CD14-positive monocyte (primary cell): Measurements from ENCODE around the gene PSMB8. TPM values are rescaled to one million over a fixed set of nuclear protein-coding genes. Genes with fewer than 3 reads are reported as not detected.
A peak's percentile ranks its signal among the peaks of the same experiment; 100 is the strongest.

Source experiments
- DNase-seq, 3 donors: peaks; one replicate each; pipeline ENCODE4 v3.0.0-alpha.2; 2011 to 2022
- H2AFZ ChIP-seq: 2 replicates; pipeline ENCODE4 v1.6.0; 2012; ENCODE audit warnings: mild to moderate bottlenecking, low read depth, low read length, inconsistent platforms; ENCODE audit not compliant: insufficient read depth, poor library complexity, severe bottlenecking
- H3K27ac ChIP-seq, 2 donors: 1 replicate in 1 of 2; 2 replicates in 1 of 2; pipeline ENCODE4 v1.5.1; 2012 to 2013; ENCODE audit warnings: low read length in 2 of 2, control low read depth in 1 of 2, inconsistent platforms in 1 of 2, low read depth in 1 of 2, mild to moderate bottlenecking in 1 of 2
- H3K27me3 ChIP-seq, 2 donors: one replicate each; pipeline versions ENCODE4 v1.6.0 to v1.6.1; 2011 to 2013; ENCODE audit warnings: low read length in 2 of 2; ENCODE audit not compliant: control insufficient read depth in 2 of 2, insufficient read depth in 2 of 2
- H3K36me3 ChIP-seq, 2 donors: replicated peaks in 1 of 2; 1 replicate in 1 of 2; 2 replicates in 1 of 2; pipeline versions ENCODE4 v1.5.1 to v1.6.1; 2012 to 2013; ENCODE audit warnings: low read length in 2 of 2, control low read depth in 1 of 2, inconsistent platforms in 1 of 2, mild to moderate bottlenecking in 1 of 2; ENCODE audit not compliant: insufficient read depth in 2 of 2, control insufficient read depth in 1 of 2
- H3K4me1 ChIP-seq, 2 donors: 1 replicate in 1 of 2; 2 replicates in 1 of 2; pipeline versions ENCODE4 v1.5.1 to v1.6.1; 2012 to 2013; ENCODE audit warnings: low read length in 2 of 2, control low read depth in 1 of 2, inconsistent platforms in 1 of 2, mild to moderate bottlenecking in 1 of 2, moderate library complexity in 1 of 2; ENCODE audit not compliant: insufficient read depth in 2 of 2, control insufficient read depth in 1 of 2
- H3K4me2 ChIP-seq: replicated peaks from 2 replicates; pipeline ENCODE3; 2012; ENCODE audit warnings: low read length, moderate library complexity, mild to moderate bottlenecking; ENCODE audit not compliant: poor library complexity, severe bottlenecking; ENCODE audit errors: extremely low read depth
- H3K4me3 ChIP-seq, 3 experiments: fragments of 200-600 bp in 1 of 3; sonication (generic) in 1 of 3; replicated peaks in 1 of 3; 1 replicate in 2 of 3; 2 replicates in 1 of 3; pipeline ENCODE4 v1.5.1; 2011 to 2013; ENCODE audit warnings: low read length in 3 of 3, mild to moderate bottlenecking in 3 of 3, control low read depth in 2 of 3, low read depth in 2 of 3, inconsistent platforms in 1 of 3, moderate library complexity in 1 of 3
- H3K79me2 ChIP-seq: 2 replicates; pipeline ENCODE4 v1.6.0; 2012; ENCODE audit warnings: mild to moderate bottlenecking, control low read depth, inconsistent platforms, low read length, moderate library complexity; ENCODE audit not compliant: insufficient read depth
- H3K9ac ChIP-seq: 2 replicates; pipeline ENCODE4 v1.6.0; 2017; ENCODE audit warnings: low read length, mild to moderate bottlenecking; ENCODE audit not compliant: insufficient read depth, poor library complexity, severe bottlenecking
- H3K9me3 ChIP-seq, 2 donors: replicated peaks in 1 of 2; 1 replicate in 1 of 2; 2 replicates in 1 of 2; pipeline versions ENCODE4 v1.5.1 to v1.6.1; 2012 to 2013; ENCODE audit warnings: low read length in 2 of 2, control low read depth in 1 of 2; ENCODE audit not compliant: control insufficient read depth in 1 of 2, insufficient read depth in 1 of 2
- H4K20me1 ChIP-seq: 2 replicates; pipeline ENCODE4 v1.6.0; 2012; ENCODE audit warnings: mild to moderate bottlenecking, low read length, control low read depth, moderate library complexity; ENCODE audit not compliant: insufficient read depth
- H3K27ac Mint-ChIP-seq, 7 donors: one replicate each; pipeline ENCODE4 v1.8.0; 2020; ENCODE audit warnings: mild to moderate bottlenecking in 7 of 7, mixed read lengths in 7 of 7, moderate library complexity in 6 of 7, inconsistent platforms in 2 of 7
- H3K27me3 Mint-ChIP-seq, 3 donors: one replicate each; pipeline ENCODE4 v1.8.0; 2021 to 2022; ENCODE audit warnings: low read depth in 3 of 3, mild to moderate bottlenecking in 3 of 3, mixed read lengths in 3 of 3, moderate library complexity in 3 of 3, inconsistent platforms in 1 of 3
- H3K36me3 Mint-ChIP-seq, 2 donors: one replicate each; pipeline ENCODE4 v1.8.0; 2020; ENCODE audit warnings: mixed read lengths in 2 of 2, inconsistent platforms in 1 of 2, mild to moderate bottlenecking in 1 of 2
- H3K4me1 Mint-ChIP-seq: one replicate; pipeline ENCODE4 v1.8.0; 2020; ENCODE audit warnings: mild to moderate bottlenecking, mixed read lengths
- H3K4me3 Mint-ChIP-seq, 2 donors: one replicate each; pipeline ENCODE4 v1.8.0; 2020; ENCODE audit warnings: mild to moderate bottlenecking in 2 of 2, mixed read lengths in 2 of 2, moderate library complexity in 1 of 2
- H3K9me3 Mint-ChIP-seq, 7 donors: one replicate each; pipeline ENCODE4 v1.8.0; 2020 to 2022; ENCODE audit warnings: mixed read lengths in 7 of 7, mild to moderate bottlenecking in 6 of 7, moderate library complexity in 6 of 7, inconsistent platforms in 2 of 7
- CTCF ChIP-seq: fragments of 200-600 bp; IDR thresholded peaks from one replicate; pipeline ENCODE4 v1.8.0; 2022; ENCODE audit warnings: antibody characterized with exemption, mild to moderate bottlenecking
- WGBS: methylation state at CpG from one replicate; pipeline ENCODE4 v1.1.5; 2013; ENCODE audit warnings: missing lambda C conversion rate; ENCODE audit not compliant: insufficient coverage; 5-methylcytosine and 5-hydroxymethylcytosine counted together
- intact Hi-C, 2 donors: fragments of 100-400 bp; cut with micrococcal nuclease; formaldehyde crosslinking; loops; one replicate each; pipeline versions ENCODE4 v1.15.0 to v1.15.1; 2023
- polyA plus RNA-seq, 3 donors: library from polyadenylated mRNA; depleted of rRNA in 1 of 3; unstranded in 2 of 3; stranded (reverse) in 1 of 3; fragments of 300-500 nt in 2 of 3; fragments of >200 nt in 1 of 3; fragmentation: Illumina TruSeq in 2 of 3; gene quantifications; 1 replicate in 2 of 3; 2 replicates in 1 of 3; pipeline ENCODE4 v1.2.3, GENCODE V29; 2012 to 2021

Gene PSMB8
- polyA plus RNA-seq, 3 donors, result 164 to 534 (median 487) TPM

GRCh38 chr6:32794510-32794909 lies 49.3 kb downstream of the PSMB8 start:
- peak overlapping the region; percentile 69 to 77 for H3K27ac ChIP-seq

GRCh38 chr6:32792901-32793435 lies 50.9 kb downstream of the PSMB8 start:
- intact Hi-C loops, result loop anchor here in 1 of 2 donors (10.0 kb wide), 2 partner anchors 88 to 548 kb away; no protein-coding TSS in a partner anchor
- Histone ChIP-seq H3K4me1 (peaks cover 43 to 46% of the 10 kb centered on the region in 2 donors), H3K4me3 (no peak overlapping the region), H3K9ac (no peak overlapping the region), H4K20me1 (no peaks in the 10 kb centered on the region), H3K4me2 (no peak overlapping the region), H3K27me3 (no peaks in the 10 kb centered on the region), H3K9me3 (no peaks in the 10 kb centered on the region), H3K36me3 (no peaks in the 10 kb centered on the region), H3K79me2 (no peaks in the 10 kb centered on the region), H2AFZ (no peak overlapping the region), H3K27ac (no peak overlapping the region)
- Mint-ChIP-seq H3K27me3 (peaks cover 1 to 5% (median 4%) of the 10 kb centered on the region in 3 donors), H3K27ac (no peak overlapping the region), H3K36me3 (no peaks in the 10 kb centered on the region), H3K4me1 (peaks cover 43% of the 10 kb centered on the region), H3K4me3 (no peak overlapping the region), H3K9me3 (peaks cover 0 to 2% (median 0%) of the 10 kb centered on the region in 7 donors)
- DNase-seq, result no peak
- WGBS, result no CpG with 5 or more reads among the region's 3 CpGs
- no peak for TF ChIP-seq CTCF

More at GRCh38 chr6:32794510-32794909, 49.3 kb downstream of the PSMB8 start:
- no CpG with 5 or more reads among the region's 2 CpGs for WGBS
- Histone ChIP-seq H3K79me2 (no peaks in the 10 kb centered on the region), H3K4me1 (peaks cover 43 to 46% of the 10 kb centered on the region in 2 donors), H3K27me3 (no peaks in the 10 kb centered on the region), H3K36me3 (no peaks in the 10 kb centered on the region), H2AFZ (no peak overlapping the region), H3K4me3 (peak overlapping the region in 1 of 3 experiments; percentile 38), H3K9ac (no peak overlapping the region), H3K9me3 (peaks cover 5 to 6% of the 10 kb centered on the region in 2 donors), H3K4me2 (peak overlapping the region; percentile 54), H4K20me1 (no peaks in the 10 kb centered on the region)
- Mint-ChIP-seq H3K27me3 (peaks cover 0 to 1% (median 0%) of the 10 kb centered on the region in 3 donors), H3K9me3 (peaks cover 7 to 9% (median 9%) of the 10 kb centered on the region in 7 donors), H3K36me3 (peaks cover 2 to 3% of the 10 kb centered on the region in 2 donors), H3K4me1 (peaks cover 43% of the 10 kb centered on the region), H3K27ac (peak overlapping the region; percentile 88 to 98 (median 94)), H3K4me3 (peak overlapping the region in 1 of 2 donors; percentile 81)
- intact Hi-C loops, result loop anchor here in 1 of 2 donors (10.0 kb wide), 2 partner anchors 90 to 550 kb away; no protein-coding TSS in a partner anchor
- peak; percentile 78 to 87 (median 87) for DNase-seq
- TF ChIP-seq CTCF, result no peak

Other genes starting within 250 kb of the PSMB8 start
- 100 to 1,000 TPM in 2 of 3 donors, 10 to 100 TPM in 1; 98.1 to 191 (median 117) TPM for gene HLA-DQA1, start 206.6 kb downstream of the PSMB8 start, polyA plus RNA-seq
- 100 to 1,000 TPM in 2 of 3 donors, 10 to 100 TPM in 1; 66.7 to 638 (median 246) TPM for gene HLA-DQB1, start 177.4 kb downstream of the PSMB8 start, polyA plus RNA-seq
- 10 to 100 TPM in 2 of 3 donors, under 1 TPM in 1; 0.24 to 53.5 (median 15.5) TPM for gene HLA-DQA2, start 102.7 kb downstream of the PSMB8 start, polyA plus RNA-seq
- gene HLA-DQB2, start 80.5 kb downstream of the PSMB8 start, polyA plus RNA-seq, result 10 to 100 TPM in 1 of 3 donors, 1 to 10 TPM in 1, not detected in 1; 4.4 to 37.5 TPM
- 1 to 10 TPM in 1 of 3 donors, under 1 TPM in 2; 0.25 to 6.2 (median 0.64) TPM for gene HLA-DOB, start 27.0 kb downstream of the PSMB8 start, polyA plus RNA-seq
- 10 to 100 TPM; 12.6 to 48.7 (median 25.9) TPM for gene TAP2, start 5.3 kb downstream of the PSMB8 start, polyA plus RNA-seq
- gene TAP1, start 9.7 kb upstream of the PSMB8 start, polyA plus RNA-seq, result 100 to 1,000 TPM; 119 to 221 (median 204) TPM
- gene PSMB9, start 10.1 kb upstream of the PSMB8 start, polyA plus RNA-seq, result 100 to 1,000 TPM; 204 to 405 (median 350) TPM
- gene HLA-DMB, start 97.0 kb upstream of the PSMB8 start, polyA plus RNA-seq, result 100 to 1,000 TPM; 510 to 924 (median 726) TPM
- 100 to 1,000 TPM; 434 to 526 (median 515) TPM for gene HLA-DMA, start 109.0 kb upstream of the PSMB8 start, polyA plus RNA-seq
- gene BRD2, start 124.5 kb upstream of the PSMB8 start, polyA plus RNA-seq, result 100 to 1,000 TPM in 1 of 3 donors, 10 to 100 TPM in 1, 1 to 10 TPM in 1; 9.6 to 475 (median 21.7) TPM
- 10 to 100 TPM in 1 of 3 donors, 1 to 10 TPM in 2; 2.8 to 15.4 (median 9.1) TPM for gene HLA-DOA, start 165.5 kb upstream of the PSMB8 start, polyA plus RNA-seq
- 1,000 to 10,000 TPM in 1 of 3 donors, 100 to 1,000 TPM in 2; 578 to 1,024 (median 796) TPM for gene HLA-DPA1, start 229.6 kb upstream of the PSMB8 start, polyA plus RNA-seq
- gene HLA-DPB1, start 231.9 kb upstream of the PSMB8 start, polyA plus RNA-seq, result 100 to 1,000 TPM; 569 to 682 (median 676) TPM